GM12892 (cell line): ENCODE measurements around the gene ARHGAP24.
"Not testable (repeated sequence)": the region's sequence is repeated elsewhere in the genome, so short reads cannot be mapped to it uniquely, and the experiment has no call there.

Source experiments
- DNase-seq: peaks from one replicate; pipeline ENCODE4 v3.0.0; 2011; ENCODE audit not compliant: insufficient read length
- FAIRE-seq: peaks from 2 replicates; lab custom pipeline; 2011; peaks lifted over from hg19 to GRCh38; lab: Jason Lieb, UNC
- POLR2A ChIP-seq: IDR thresholded peaks from 2 replicates; pipeline ENCODE4 v1.6.1; 2011; ENCODE audit warnings: low read depth, low read length, control low read depth
- POLR2AphosphoS5 ChIP-seq: IDR thresholded peaks from 2 replicates; pipeline ENCODE4 v1.6.1; 2011; ENCODE audit warnings: low read depth, low read length, control low read depth
- TAF1 ChIP-seq: IDR thresholded peaks from 2 replicates; pipeline ENCODE4 v1.6.1; 2011; ENCODE audit warnings: low read depth, mild to moderate bottlenecking, control low read depth, low read length, borderline replicate concordance

The ARHGAP24 gene

DNA sequence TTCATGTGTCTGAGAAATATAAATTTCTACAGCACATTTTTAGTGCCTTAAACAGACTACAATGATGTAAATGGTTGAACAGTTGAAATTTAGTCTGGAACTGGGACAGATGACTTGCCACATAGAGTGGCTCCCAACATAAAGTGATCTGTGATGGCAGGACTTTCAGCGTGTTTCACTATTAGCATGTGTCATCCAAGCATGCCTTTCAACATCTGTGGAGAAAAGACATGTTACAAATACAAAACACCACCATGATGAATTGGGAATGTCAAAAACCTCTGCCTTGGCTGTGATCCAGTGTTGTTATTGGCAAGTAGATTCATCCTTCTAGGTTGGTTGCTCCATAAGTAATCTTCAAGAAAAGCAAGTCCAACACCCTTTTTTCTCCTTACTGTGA lies 536.2 kb downstream of the ARHGAP24 start:
- FAIRE-seq, result no peak
- TF ChIP-seq POLR2AphosphoS5 (no peak), TAF1 (no peak), POLR2A (no peak)
- no peak for DNase-seq

DNA sequence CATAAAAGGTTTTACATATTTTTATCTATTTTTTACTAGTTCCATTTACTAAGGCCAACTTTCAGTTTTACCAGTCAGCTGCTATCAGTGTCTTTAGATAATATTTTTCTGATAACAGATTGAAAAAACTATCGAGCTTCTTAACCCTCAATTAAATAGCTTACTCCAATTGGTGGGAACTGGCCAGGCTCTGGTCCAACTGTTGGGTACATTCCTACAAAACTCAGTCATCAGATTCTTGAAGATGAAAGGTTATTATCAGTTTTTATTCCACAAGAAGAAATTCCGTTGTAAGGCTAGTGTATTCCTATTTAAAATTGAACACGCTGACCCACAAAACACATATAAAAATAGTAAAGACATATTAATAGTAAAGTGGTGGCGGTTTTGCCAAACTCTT lies 538.7 kb downstream of the ARHGAP24 start:
- TF ChIP-seq TAF1, result no peak
- no peak for TF ChIP-seq POLR2AphosphoS5
- no peak for TF ChIP-seq POLR2A
- no peak for FAIRE-seq
- DNase-seq, result no peak

DNA sequence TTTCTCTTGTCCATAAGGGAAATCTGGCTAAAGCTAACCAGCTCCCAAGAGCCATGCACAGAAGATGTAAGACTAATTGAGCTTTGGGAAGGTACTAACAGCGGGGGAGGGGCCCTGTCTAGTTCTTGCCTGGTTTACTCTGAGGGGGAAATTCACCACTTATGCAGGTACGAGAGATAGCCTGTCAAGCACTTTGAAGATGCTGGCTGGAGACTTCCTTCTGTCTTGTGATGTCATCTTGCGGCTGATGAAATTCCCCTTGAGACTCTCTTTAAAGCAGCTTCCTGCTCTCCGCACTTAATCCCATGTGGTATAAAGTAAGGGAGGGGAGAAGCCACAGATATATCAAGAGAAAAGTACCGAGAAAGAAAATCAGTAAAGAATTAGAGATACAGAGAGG lies 539.6 kb downstream of the ARHGAP24 start:
- FAIRE-seq (peak; percentile 40), DNase-seq (no peak)
- TF ChIP-seq POLR2AphosphoS5 (no peak), POLR2A (no peak), TAF1 (no peak)

DNA sequence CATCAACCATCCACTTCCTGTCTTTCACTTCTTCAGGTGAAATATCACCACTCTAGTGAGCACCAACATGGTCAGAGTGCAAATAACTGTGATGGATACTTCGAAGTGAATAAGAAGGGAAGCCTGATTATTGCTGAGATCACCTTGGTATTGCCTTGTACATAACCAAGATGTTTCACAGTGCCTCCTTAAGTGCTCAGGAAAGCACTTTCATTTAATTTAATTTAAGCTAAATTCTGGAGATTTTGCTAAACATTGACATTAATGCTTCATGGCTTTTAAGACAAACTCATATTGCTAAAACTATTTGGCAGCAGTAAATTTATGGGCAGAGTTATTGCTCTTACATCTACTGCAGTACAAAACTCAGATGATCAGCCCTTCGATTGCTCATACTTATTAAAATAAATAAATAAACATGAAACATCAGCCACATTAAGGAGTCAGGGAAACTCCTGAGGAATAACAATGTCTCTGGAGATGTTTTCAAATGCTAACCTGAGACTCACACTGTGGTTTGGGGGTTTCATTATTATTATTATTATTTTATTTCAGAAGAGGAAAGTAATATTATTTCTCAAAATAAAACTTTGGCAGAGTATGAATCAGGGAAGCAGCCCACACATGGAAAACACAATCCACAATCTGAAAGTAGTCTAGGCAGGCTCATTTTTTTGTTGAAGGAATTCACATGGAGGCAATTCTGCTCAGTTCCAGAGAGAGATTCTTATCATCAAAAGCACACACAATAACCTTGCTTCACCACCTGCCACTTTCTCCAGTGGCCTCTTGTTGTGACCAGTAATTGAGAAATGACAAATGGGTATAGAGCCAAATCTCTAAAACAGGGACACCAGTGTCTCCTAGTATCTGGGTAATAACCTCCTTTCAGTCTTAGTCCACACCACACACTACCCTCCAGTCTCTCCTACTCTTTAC lies 540.7 kb downstream of the ARHGAP24 start:
- DNase-seq (no peak), FAIRE-seq (no peak)
- no peak for TF ChIP-seq POLR2A
- no peak for TF ChIP-seq POLR2AphosphoS5
- TF ChIP-seq TAF1, result no peak

DNA sequence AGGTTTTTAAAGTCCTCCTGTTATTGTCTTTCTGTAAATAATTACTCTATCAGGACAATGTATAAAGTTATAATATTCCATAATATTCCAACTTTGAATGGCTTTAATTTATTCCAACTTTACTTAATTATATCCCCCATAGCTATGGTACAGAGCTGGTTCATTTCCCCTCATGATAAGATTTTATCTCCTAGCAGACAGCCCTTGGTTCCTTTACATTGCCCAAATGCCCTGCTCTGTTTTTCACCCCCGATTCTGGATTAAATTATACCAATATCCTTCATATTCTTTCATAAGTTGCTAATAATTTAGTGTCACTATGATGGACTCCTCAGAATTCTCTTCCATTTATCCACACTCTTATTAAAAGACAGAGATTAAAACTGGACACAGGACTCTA lies 544.4 kb downstream of the ARHGAP24 start:
- DNase-seq (no peak), FAIRE-seq (no peak)
- TF ChIP-seq POLR2A, result no peak
- no peak for TF ChIP-seq POLR2AphosphoS5
- no peak for TF ChIP-seq TAF1

DNA sequence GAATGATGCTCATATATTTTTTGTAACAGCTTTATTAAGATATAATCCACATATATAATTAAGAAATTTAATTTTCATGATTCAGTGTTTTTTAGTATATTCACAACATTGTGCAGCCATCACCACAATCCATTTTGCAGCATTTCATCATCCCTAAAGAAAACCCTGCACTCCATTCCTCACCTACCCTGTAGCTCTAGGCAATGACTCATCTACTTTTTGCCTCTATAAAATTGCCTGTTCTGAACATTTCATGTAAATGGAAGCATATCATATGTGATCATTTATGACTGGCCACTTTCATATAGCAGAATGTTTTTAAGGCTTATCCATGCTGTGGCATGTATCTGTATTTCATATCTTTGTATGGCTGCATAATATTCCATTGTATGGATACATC lies 545.0 kb downstream of the ARHGAP24 start:
- FAIRE-seq, result no peak
- TF ChIP-seq TAF1 (no peak), POLR2A (no peak), POLR2AphosphoS5 (no peak)
- no peak for DNase-seq

DNA sequence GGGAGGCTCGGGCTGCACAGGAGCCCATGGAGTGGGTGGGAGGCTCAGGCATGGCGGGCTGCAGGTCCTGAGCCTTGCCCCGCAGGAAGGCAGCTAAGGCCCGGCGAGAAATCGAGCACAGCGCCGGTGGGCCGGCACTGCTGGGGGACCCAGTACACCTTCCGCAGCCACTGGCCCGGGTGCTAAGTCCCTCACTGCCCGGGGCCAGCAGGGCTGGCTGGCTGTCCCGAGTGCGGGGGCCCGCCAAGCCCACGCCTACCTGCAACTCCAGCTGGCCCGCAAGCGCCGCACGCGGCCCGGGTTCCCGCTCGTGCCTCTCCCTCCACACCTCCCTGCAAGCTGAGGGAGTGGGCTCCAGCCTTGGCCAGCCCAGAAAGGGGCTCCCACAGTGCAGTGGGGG lies 546.7 kb downstream of the ARHGAP24 start:
- DNase-seq, FAIRE-seq: not testable (repeated sequence)

DNA sequence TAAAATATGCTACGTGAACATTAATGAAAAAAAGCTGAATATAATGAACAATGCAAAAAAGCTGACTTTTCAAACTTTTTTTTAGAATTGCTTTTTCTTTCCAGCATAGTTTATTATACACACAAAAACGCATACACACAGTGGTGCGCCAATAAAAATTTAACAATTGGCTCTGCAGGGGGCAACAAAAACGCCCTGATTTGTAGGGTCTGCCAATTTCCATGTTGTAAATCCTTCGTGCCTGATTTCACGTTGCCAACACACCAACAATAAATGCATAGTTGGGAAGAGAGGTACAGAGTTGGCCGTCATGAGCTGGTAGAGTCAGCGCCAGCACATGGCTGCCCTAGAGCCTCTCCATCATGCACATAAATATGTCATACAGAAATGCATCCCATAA lies 551.8 kb downstream of the ARHGAP24 start:
- TF ChIP-seq POLR2AphosphoS5 (no peak), POLR2A (no peak), TAF1 (no peak)
- no peak for DNase-seq
- no peak for FAIRE-seq

DNA sequence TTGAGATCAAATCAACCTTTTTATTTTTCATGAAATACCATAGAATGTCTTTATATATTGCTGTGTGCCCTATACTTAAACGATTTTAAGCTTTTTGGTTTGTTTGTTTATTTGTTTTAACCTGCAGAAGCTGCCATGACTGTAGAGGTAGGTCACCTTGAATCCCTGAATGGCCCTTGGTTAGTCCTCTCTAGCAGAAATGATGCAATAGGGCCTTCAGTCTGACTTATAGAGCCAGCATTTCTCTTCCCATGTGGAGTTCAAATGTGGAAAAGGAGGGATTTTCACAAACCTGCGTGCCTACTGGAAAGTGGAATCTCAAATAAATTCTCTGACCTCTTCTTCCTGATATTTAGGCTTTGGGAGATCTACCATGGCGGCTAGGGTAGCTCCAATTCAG lies 557.0 kb downstream of the ARHGAP24 start:
- FAIRE-seq (no peak), DNase-seq (no peak)
- no peak for TF ChIP-seq POLR2A
- no peak for TF ChIP-seq TAF1
- TF ChIP-seq POLR2AphosphoS5, result no peak

DNA sequence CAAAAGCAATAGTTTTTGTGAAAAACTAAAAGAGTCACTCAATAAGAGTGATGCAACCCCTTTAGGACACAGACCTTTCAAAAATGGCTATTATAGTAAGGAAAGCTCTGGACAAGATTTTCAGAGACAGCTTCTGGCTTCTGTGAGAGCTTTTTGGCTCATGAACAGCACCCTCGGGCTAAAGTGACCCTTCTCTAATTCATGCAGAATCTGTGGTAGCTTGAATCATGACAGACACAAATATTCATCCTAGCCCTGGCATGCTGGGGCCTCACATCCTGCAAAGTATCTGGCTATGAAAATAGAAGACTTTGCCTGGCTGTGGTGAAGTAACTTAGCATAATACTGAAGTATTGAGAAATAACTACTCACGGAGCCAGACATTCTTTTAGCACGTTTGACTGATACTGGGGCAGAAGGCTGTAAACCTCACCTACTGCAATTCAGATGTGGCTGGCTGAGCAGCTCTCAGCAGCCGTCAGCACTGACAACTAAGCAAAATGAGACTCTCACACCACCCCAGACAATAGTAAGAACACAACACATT lies 557.6 kb downstream of the ARHGAP24 start:
- no peak for TF ChIP-seq TAF1
- no peak for TF ChIP-seq POLR2A
- TF ChIP-seq POLR2AphosphoS5, result no peak
- FAIRE-seq (no peak), DNase-seq (no peak)

DNA sequence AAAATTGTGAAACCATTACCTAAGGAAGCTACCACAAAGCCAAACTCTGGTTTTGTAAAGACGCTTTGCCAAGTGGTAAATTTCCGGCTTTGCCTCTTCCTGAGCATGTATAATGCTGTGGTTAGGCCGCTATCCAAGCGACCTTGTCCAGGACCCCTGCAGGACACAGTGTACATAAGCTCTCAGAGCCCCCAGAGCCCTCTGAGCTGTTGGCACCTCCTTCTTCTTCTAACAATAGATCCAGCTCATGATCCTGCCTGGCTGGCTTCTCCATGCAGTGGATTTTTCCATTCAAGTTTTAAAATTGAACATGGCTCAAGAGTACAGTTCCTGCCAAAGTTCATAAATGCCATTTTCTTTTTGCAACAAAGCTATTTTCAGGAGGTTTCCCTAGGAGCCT lies 558.2 kb downstream of the ARHGAP24 start:
- FAIRE-seq (no peak), DNase-seq (no peak)
- TF ChIP-seq TAF1, result no peak
- TF ChIP-seq POLR2A, result no peak
- no peak for TF ChIP-seq POLR2AphosphoS5

DNA sequence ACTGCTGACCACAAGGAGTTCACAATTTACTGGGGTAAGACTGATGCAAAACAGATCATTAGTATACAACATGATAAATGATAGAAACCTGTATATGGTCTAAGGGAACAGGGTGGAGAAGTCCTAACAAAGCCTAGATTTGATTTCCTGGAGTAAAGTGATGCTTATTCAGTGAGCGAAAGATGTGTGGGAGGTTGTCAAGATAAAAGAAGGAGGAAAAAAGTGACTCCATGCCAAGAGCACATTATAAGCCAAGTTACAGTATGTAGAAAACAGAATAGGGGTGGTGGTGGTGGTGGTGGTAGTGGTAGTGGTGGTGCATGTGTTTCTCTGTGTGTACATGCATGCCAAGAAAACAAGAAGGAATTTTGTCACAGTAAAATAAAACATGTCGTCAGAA lies 559.7 kb downstream of the ARHGAP24 start:
- FAIRE-seq, result no peak
- TF ChIP-seq POLR2A (no peak), TAF1 (no peak), POLR2AphosphoS5 (no peak)
- no peak for DNase-seq
